MM.1S (cell line): ENCODE results near the gene DDB1.

Source experiments
- DNase-seq: peaks from one replicate; pipeline ENCODE4 v3.0.0-alpha.2; 2015
- H2AFZ ChIP-seq: fragments of 300-600 bp; sonication (generic); 2 replicates; pipeline ENCODE4 v1.6.0; 2016; ENCODE audit warnings: antibody characterized with exemption, low read length
- H3F3A ChIP-seq: fragments of 300-600 bp; sonication (generic); 2 replicates; pipeline ENCODE4 v1.6.1; 2016; ENCODE audit warnings: mild to moderate bottlenecking, antibody characterized with exemption, low read length, moderate library complexity, mixed read lengths; ENCODE audit not compliant: insufficient read depth
- H3K27ac ChIP-seq: fragments of 300-600 bp; sonication (generic); 2 replicates; pipeline ENCODE4 v1.5.1; 2016; ENCODE audit warnings: mild to moderate bottlenecking, low read length
- H3K27me3 ChIP-seq: fragments of 300-600 bp; sonication (generic); replicated peaks from 2 replicates; pipeline ENCODE4 v1.6.0; 2016; ENCODE audit warnings: low read length; ENCODE audit not compliant: insufficient read depth
- H3K36me3 ChIP-seq: fragments of 300-600 bp; sonication (generic); replicated peaks from 2 replicates; pipeline ENCODE4 v1.6.1; 2016; ENCODE audit warnings: mild to moderate bottlenecking, low read length, mixed read lengths; ENCODE audit not compliant: insufficient read depth
- H3K4me1 ChIP-seq: fragments of 300-600 bp; sonication (generic); 2 replicates; pipeline ENCODE4 v1.6.1; 2016; ENCODE audit warnings: low read length, mixed read lengths
- H3K4me2 ChIP-seq: fragments of 300-600 bp; sonication (generic); 2 replicates; pipeline ENCODE4 v1.6.0; 2016; ENCODE audit warnings: low read depth, low read length
- H3K4me3 ChIP-seq: fragments of 300-600 bp; sonication (generic); 2 replicates; pipeline ENCODE4 v1.5.1; 2016; ENCODE audit warnings: low read length, mixed read lengths
- H3K79me2 ChIP-seq: fragments of 300-600 bp; sonication (generic); 2 replicates; pipeline ENCODE4 v1.6.1; 2016; ENCODE audit warnings: mixed run types, low read length, mixed read lengths
- H3K9ac ChIP-seq: fragments of 300-600 bp; sonication (generic); 2 replicates; pipeline ENCODE4 v1.6.1; 2016; ENCODE audit warnings: low read length, mixed read lengths
- H3K9me2 ChIP-seq: fragments of 300-600 bp; sonication (generic); replicated peaks from 2 replicates; pipeline ENCODE4 v1.6.1; 2016; ENCODE audit warnings: mild to moderate bottlenecking, low read length, mixed read lengths; ENCODE audit not compliant: insufficient read depth
- H3K9me3 ChIP-seq: fragments of 300-600 bp; sonication (generic); replicated peaks from 2 replicates; pipeline ENCODE4 v1.6.1; 2016; ENCODE audit warnings: mild to moderate bottlenecking, low read length, mixed read lengths; ENCODE audit not compliant: insufficient read depth
- H4K20me1 ChIP-seq: fragments of 300-600 bp; sonication (generic); 2 replicates; pipeline ENCODE4 v1.6.1; 2016; ENCODE audit warnings: mild to moderate bottlenecking, low read length, moderate library complexity, mixed read lengths; ENCODE audit not compliant: insufficient read depth
- EZH2 ChIP-seq: fragments of 300-600 bp; sonication (generic); optimal IDR thresholded peaks from 2 replicates; pipeline ENCODE3; 2017; ENCODE audit warnings: low read depth, mild to moderate bottlenecking, antibody characterized with exemption, low read length, mixed read lengths
- EZH2phosphoT487 ChIP-seq: fragments of 300-600 bp; sonication (generic); IDR thresholded peaks from 2 replicates; pipeline ENCODE4 v1.6.1; 2018; ENCODE audit warnings: antibody characterized with exemption, low read length
- TF ChIP-seq, protein P1 (sequence below): fragments of 300-600 bp; sonication (generic); IDR thresholded peaks from 2 replicates; pipeline ENCODE4 v1.5.1; 2016; ENCODE audit warnings: antibody characterized with exemption, low read length, mixed read lengths

Gene DDB1

DNA sequence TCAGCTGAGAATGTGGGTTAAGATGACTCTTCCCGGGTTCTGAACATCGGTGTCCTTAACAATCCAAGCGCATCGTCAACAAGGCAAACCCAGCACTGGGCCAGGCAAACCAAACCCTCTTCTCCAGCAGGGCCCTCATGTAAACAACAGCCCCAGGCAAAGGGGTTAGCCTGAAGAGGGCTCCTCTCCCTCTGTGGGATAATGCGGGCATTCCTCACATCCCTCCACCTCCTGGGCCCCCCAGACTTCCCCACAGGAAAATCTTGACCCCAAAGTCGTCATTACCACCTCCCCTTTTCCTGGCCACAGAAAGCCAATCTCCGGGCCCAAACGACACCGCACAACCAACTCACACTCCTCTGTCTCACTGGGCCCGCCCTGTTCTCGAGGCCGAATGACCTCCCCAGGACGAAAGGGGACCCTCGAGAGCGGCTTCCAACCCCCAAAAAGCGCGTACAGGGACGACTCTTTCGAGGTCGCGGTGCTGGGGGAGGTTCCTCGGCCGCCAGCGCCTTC is 566 bp downstream of the DDB1 start:
- H3K4me1 ChIP-seq = peaks cover 28% of the 10 kb centered on the region
- H3K36me3 ChIP-seq = peaks cover 13% of the 10 kb centered on the region; the same call in 1 of the 2 replicates
- H2AFZ ChIP-seq = peak overlapping the region; percentile 82
- H3K27me3 ChIP-seq = no peaks in the 10 kb centered on the region
- TF ChIP-seq EZH2 (no peak), EZH2phosphoT487 (no peak)
- TF ChIP-seq, protein P1, sequence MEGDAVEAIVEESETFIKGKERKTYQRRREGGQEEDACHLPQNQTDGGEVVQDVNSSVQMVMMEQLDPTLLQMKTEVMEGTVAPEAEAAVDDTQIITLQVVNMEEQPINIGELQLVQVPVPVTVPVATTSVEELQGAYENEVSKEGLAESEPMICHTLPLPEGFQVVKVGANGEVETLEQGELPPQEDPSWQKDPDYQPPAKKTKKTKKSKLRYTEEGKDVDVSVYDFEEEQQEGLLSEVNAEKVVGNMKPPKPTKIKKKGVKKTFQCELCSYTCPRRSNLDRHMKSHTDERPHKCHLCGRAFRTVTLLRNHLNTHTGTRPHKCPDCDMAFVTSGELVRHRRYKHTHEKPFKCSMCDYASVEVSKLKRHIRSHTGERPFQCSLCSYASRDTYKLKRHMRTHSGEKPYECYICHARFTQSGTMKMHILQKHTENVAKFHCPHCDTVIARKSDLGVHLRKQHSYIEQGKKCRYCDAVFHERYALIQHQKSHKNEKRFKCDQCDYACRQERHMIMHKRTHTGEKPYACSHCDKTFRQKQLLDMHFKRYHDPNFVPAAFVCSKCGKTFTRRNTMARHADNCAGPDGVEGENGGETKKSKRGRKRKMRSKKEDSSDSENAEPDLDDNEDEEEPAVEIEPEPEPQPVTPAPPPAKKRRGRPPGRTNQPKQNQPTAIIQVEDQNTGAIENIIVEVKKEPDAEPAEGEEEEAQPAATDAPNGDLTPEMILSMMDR = no peak
- no peaks in the 10 kb centered on the region for H3K9me2 ChIP-seq
- no peak for DNase-seq
- H3K9me3 ChIP-seq = no peaks in the 10 kb centered on the region
- 0 out of 2 replicates have a peak, but pooled peaks cover 5% of the 10 kb centered on the region for H4K20me1 ChIP-seq
- H3K9ac ChIP-seq = peak overlapping the region; percentile 99
- H3K4me3 ChIP-seq = peak overlapping the region; percentile 81
- H3K79me2 ChIP-seq = peaks cover 63% of the 10 kb centered on the region
- 0 out of 2 replicates have a peak, but pooled peaks cover 4% of the 10 kb centered on the region for H3F3A ChIP-seq
- H3K4me2 ChIP-seq = peak overlapping the region; percentile 72
- H3K27ac ChIP-seq = peak overlapping the region; percentile 53; the same call in 1 of the 2 replicates

DNA sequence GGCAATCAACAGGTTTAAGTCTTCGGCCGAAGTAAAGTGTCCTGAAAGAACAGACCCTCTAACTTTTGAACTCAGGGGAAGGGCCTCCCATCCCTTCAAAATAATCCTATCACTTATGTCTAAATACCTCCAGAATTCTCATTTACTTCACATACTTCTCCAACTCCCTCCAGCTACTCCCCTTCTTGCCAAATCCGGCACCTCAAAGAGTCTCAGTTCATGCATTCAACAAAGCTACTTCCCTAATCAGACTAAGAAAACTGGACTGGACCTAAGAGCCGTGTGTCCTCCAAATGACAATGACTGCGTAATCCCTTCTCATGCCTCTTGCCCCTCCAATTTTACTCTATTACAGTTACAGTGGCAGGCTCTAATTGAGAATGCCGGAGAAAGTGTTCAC is 1.3 kb downstream of the DDB1 start:
- peaks cover 70% of the 10 kb centered on the region for H3K79me2 ChIP-seq
- DNase-seq = no peak
- H2AFZ ChIP-seq = no peak overlapping the region
- peaks cover 28% of the 10 kb centered on the region for H3K4me1 ChIP-seq
- peak overlapping the region; percentile 81 for H3K4me3 ChIP-seq
- 0 out of 2 replicates have a peak, but pooled peaks cover 4% of the 10 kb centered on the region for H3F3A ChIP-seq
- H4K20me1 ChIP-seq = 0 out of 2 replicates have a peak, but pooled peaks cover 7% of the 10 kb centered on the region
- no peaks in the 10 kb centered on the region for H3K9me2 ChIP-seq
- peak overlapping the region; percentile 99 for H3K9ac ChIP-seq
- H3K27ac ChIP-seq = no peak overlapping the region
- no peaks in the 10 kb centered on the region for H3K9me3 ChIP-seq
- TF ChIP-seq EZH2 (no peak), EZH2phosphoT487 (no peak)
- TF ChIP-seq, protein P1 = no peak
- H3K4me2 ChIP-seq = peak overlapping the region; percentile 72
- H3K36me3 ChIP-seq = peaks cover 13% of the 10 kb centered on the region; the same call in 1 of the 2 replicates
- H3K27me3 ChIP-seq = no peaks in the 10 kb centered on the region

DNA sequence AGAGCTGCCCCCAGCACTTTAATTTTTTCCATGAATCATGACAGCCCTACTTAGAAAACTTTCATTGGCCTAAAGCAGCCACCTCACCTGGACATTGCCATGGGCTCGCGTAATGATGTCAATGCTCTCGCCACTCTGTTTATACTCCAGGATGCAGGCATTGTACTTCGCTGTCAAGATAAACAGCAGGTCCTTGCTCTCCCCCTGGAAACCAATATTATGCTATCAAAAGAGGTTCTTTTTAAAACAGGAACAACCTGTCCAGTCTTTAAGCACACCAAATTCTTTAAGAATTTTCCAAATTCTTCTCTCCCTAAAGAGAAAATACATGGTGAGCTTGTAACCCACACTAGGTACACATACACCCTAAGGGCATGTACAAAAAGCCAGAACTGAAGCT is 3.0 kb downstream of the DDB1 start:
- Histone ChIP-seq H3K4me1 (peaks cover 13% of the 10 kb centered on the region), H3K79me2 (peaks cover 86% of the 10 kb centered on the region), H3K9me3 (no peaks in the 10 kb centered on the region), H3K4me2 (no peak overlapping the region), H3K27me3 (no peaks in the 10 kb centered on the region), H4K20me1 (0 out of 2 replicates have a peak, but pooled peaks cover 11% of the 10 kb centered on the region), H3K9ac (no peak overlapping the region), H3F3A (no peaks in the 10 kb centered on the region), H3K36me3 (peaks cover 13% of the 10 kb centered on the region; the same call in 1 of the 2 replicates), H3K4me3 (no peak overlapping the region), H3K9me2 (no peaks in the 10 kb centered on the region), H2AFZ (no peak overlapping the region), H3K27ac (no peak overlapping the region)
- DNase-seq = no peak
- TF ChIP-seq EZH2phosphoT487 (no peak), EZH2 (no peak)
- TF ChIP-seq, protein P1 = no peak
